Stimulated activated CD8-positive, alpha-beta memory T cell treated with anti-CD3 and anti-CD28 coated beads, Interleukin-7, amount 100 ng/mL, for 1 hour (primary cell): Measurements from ENCODE around the gene CHD5.
"Not testable (repeated sequence)": the region's sequence is repeated elsewhere in the genome, so short reads cannot be mapped to it uniquely, and the experiment has no call there.

Experiments
- DNase-seq, 2 donors: peaks; one replicate each; pipeline ENCODE4 v3.0.0-alpha.2; 2020; ENCODE audit warnings: low read depth in 2 of 2

CHD5 gene

GRCh38 chr1:6065093-6065858 lies 114.8 kb downstream of the CHD5 start:
- DNase-seq = no peak

GRCh38 chr1:6063532-6064053 lies 116.5 kb downstream of the CHD5 start:
- not testable (repeated sequence) for DNase-seq

DNA sequence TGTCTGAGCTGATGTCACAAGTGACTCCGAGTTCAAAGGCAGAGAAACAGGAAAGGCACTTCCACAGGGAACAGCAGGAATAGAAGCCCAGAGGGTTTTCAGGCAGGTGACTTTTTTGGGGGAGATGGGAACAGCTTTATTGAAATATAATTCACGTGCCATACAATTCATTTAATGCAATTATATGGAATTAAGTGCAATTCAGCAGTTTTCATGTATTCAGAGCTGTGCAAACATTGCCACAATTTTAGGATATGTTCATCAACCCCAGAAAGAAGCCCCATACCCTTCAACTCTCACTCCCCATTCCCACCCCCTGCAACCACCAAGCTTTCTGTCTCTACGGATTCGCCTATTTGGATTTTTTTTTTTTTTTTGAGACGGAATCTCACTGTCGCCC lies 117.5 kb downstream of the CHD5 start:
- no peak for DNase-seq

- DNase-seq = no peak
Observed at GRCh38 chr1:6059866-6060265, 120.3 kb downstream of the CHD5 start.

- no peak for DNase-seq
Observed at GRCh38 chr1:6057170-6057845, 122.8 kb downstream of the CHD5 start.

DNA sequence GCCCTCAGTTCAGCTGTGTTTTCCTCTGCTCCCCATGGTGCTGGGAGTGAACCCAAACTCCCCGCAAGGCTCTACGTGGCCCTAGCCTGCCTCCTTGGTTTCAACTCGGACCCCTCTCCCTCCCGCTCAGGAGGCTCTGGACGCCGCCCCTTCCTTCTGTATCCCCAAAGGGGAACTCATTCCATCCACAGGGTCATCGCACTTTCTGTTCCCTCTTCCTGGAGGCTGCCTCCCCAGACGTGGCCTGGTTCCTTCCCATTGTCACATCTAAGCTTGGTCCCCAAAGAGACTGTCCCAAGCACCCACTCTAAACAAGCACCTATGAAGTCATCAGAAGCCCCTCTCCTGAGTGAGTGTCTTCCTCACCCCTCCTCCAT lies 123.6 kb downstream of the CHD5 start:
- no peak for DNase-seq

- no peak for DNase-seq
Observed at GRCh38 chr1:6054596-6054995, 125.5 kb downstream of the CHD5 start.

DNA sequence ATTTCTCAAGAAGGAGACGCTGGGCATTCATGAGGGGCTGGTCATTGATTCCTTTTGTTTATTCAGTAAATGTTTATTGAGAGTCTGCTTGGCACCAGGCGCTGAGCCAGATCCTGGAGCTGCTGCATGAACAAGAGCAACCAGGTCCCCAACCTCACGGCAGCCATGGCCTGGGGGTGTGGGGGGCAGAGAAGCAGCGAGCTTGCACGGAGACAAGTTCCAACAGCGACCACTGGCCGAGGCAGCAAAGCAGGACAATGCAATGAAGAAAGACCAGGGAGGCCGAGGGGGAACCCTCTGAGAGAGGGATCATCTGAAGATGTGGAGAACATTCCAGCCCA lies 126.9 kb downstream of the CHD5 start:
- DNase-seq = no peak

GRCh38 chr1:6052543-6053205 lies 127.4 kb downstream of the CHD5 start:
- peak in 1 of 2 donors; percentile 23 for DNase-seq
